PC-3 (cell line): Measurements from ENCODE around the gene H2AZ1.

Source experiments
- EZH2phosphoT487 ChIP-seq: fragments of 300-600 bp; sonication (generic); IDR thresholded peaks from 2 replicates; pipeline ENCODE4 v1.6.1; 2018; ENCODE audit warnings: mild to moderate bottlenecking, antibody characterized with exemption, low read length, borderline replicate concordance
- TF ChIP-seq, protein P1 (sequence below): fragments of 300-600 bp; sonication (generic); conservative IDR thresholded peaks from 2 replicates; pipeline ENCODE4 v1.5.1; 2017; ENCODE audit warnings: antibody characterized with exemption, low read depth, mild to moderate bottlenecking, low read length

GRCh38 chr4:99965173-99965572, 15.1 kb upstream of the H2AZ1 start:
- TF ChIP-seq, protein P1, sequence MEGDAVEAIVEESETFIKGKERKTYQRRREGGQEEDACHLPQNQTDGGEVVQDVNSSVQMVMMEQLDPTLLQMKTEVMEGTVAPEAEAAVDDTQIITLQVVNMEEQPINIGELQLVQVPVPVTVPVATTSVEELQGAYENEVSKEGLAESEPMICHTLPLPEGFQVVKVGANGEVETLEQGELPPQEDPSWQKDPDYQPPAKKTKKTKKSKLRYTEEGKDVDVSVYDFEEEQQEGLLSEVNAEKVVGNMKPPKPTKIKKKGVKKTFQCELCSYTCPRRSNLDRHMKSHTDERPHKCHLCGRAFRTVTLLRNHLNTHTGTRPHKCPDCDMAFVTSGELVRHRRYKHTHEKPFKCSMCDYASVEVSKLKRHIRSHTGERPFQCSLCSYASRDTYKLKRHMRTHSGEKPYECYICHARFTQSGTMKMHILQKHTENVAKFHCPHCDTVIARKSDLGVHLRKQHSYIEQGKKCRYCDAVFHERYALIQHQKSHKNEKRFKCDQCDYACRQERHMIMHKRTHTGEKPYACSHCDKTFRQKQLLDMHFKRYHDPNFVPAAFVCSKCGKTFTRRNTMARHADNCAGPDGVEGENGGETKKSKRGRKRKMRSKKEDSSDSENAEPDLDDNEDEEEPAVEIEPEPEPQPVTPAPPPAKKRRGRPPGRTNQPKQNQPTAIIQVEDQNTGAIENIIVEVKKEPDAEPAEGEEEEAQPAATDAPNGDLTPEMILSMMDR = no peak
- no peak for TF ChIP-seq EZH2phosphoT487
